GM18507 (cell line): Measurements from ENCODE around the gene TPBG.
"Not testable (repeated sequence)": the region's sequence is repeated elsewhere in the genome, so short reads cannot be mapped to it uniquely, and the experiment has no call there.

Experiments
- DNase-seq: peaks from one replicate; pipeline ENCODE4 v3.0.0; 2011; ENCODE audit warnings: low read depth; ENCODE audit not compliant: insufficient read length; ENCODE audit errors: extremely low spot score
- FAIRE-seq: peaks from 2 replicates; lab custom pipeline; 2011; peaks lifted over from hg19 to GRCh38; lab: Jason Lieb, UNC

Gene TPBG

DNA sequence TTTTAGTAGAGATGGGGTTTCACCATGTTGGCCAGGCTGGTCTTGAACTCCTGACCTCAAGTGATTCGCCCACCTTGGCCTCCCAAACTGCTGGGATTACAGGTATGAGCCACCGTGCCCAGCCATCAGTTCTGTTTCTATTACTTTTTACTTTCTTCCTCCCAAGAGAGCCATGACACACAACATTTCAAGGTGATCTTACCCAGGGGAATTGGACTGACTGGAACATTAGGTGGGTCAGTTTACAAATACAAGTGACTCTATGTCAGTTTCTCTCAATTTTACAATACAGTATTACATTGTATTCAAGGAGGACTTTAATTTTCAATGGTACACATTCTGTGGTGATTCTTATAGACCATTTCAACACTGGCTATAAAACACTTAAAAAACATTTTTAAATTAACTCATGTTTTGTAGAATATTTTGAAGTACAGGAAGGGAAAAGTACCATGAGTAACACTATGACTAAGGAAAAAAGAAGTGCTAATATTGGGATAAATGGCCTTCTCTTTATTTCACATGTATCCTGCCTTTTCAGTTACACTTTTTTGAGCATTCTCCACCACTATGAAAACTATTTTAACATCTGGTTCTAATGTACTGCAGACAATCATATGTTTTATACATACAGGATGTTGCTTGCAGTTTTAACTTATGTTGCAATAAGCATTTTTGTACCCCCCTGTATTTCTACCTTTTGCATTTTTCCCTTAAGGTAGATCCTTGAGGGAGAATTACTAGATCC, 8.4 kb downstream of the TPBG start:
- FAIRE-seq (no peak), DNase-seq (no peak)

DNA sequence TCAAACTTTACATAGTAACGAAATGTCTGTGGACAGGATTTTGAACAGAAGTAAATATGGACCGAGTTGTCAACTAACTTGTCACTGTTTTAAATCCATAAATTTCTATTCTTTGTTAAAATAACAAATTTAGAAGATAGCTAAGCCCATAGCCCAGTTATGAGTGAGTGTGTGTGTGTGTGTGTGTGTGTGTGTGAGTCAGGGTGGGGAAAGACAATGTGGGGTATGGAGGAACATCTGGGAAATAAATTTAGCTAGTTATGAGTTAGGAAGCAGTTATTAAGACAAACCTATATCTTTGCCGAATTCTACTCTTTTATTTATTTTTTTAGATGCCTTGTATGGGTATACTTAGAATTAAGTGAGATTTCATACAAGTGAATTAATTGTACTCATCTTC, 9.0 kb downstream of the TPBG start:
- no peak for DNase-seq
- FAIRE-seq: no peak

DNA sequence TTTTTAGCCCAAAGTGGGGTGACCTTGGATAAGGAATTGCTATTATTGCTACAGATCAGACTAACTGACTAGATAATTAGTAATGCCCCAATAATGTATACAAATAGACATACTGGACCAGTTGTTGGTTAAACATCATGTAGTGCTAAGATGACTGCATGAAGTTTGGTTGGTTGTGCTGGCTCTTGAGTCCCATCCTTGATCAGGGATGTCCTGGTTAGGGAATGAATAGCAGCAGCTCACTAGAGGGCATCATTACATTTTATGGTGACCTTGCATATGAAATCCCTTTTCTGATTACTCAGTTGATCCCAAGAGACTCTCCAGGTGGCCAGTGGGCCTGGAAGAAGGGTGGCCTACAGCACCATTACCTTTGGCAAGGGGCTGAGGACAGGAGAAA, 10.9 kb downstream of the TPBG start:
- no peak for DNase-seq
- FAIRE-seq: no peak

DNA sequence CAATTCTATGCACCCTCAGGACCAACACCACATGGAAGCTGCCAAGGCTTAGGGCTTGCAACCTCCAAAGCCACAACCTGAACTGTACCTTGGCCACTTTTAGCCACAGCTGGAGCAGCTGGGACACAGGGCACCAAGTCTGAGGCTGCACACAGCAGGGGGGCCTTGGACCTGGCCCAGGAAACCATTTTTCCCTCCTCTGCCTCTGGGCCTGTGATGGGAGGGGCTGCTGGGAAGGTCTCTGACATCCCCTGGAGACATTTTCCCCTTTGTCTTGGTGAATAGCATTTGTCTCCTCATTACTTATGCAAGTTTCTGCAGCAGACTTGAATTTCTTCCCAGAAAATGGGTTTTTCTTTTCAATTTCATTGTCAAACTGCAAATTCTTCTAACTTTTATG, 13.0 kb downstream of the TPBG start:
- DNase-seq: no peak
- no peak for FAIRE-seq

DNA sequence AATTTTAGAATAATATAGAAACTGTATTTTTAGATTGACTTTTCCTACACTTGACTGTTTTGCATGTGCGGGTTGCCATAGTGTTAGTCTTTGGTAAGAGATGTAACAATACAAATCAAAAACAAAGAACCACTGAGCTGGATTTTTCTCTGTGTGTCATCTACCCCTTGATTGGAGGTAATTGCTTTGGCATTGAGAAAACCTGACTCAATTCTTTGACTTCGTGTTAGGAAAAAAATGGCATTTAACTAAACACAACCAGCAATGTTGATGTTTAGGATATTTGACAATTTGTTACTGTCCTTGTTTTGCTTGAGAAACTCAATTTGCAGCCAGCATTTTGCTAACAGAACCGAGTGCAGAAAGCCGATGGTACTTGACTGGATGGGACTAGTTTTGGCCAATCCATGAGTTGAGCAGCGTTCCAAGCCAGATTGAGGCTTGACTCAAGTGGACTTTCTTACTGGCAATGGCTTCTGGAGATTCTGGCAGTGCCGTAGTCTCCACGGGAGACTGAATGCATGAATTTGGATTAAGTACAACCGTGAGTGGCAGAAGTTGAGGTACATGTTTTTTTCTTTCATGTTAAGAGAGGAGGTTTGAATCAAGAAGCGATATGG, 17.1 kb downstream of the TPBG start:
- FAIRE-seq (no peak), DNase-seq (no peak)

DNA sequence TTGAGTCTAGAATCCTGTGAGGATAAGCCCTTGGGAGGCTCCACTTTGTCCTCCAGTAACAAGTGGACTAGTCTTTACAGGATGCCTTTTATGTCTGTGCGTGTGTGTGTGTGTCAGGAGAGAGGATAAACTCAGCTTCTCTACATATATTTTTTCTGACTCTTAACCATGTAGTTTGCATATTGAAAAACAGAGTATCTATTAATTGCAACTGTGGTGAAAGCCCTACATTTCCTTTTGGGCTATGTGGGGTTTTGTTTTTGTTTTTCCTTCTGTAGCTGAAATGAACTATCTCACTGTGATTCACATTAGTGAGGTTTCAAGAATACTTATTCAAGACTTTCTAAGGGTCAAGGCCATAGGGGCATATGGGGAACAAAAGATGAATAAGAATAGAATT, 17.7 kb downstream of the TPBG start:
- DNase-seq (no peak), FAIRE-seq (peak; percentile 59)

DNA sequence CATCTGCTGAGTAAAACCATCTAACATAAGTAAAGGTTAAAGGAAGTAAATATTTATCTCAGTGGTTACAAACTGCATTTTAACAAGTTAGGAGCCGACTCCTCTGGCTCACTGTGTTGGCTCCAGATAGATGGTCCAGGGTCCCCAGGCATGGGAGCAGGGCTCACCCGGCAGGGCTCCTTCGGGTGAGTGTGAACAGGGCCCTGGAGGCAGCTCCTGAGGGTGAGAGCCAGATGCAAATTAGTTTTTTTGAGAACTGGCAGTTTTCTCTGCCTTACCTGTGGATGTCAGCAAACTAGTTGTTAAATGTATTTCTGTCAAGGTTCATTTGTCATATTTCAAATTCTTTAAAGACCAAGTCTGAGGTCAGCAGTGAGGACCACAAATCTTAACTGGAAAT, 21.5 kb downstream of the TPBG start:
- DNase-seq: no peak
- no peak for FAIRE-seq

DNA sequence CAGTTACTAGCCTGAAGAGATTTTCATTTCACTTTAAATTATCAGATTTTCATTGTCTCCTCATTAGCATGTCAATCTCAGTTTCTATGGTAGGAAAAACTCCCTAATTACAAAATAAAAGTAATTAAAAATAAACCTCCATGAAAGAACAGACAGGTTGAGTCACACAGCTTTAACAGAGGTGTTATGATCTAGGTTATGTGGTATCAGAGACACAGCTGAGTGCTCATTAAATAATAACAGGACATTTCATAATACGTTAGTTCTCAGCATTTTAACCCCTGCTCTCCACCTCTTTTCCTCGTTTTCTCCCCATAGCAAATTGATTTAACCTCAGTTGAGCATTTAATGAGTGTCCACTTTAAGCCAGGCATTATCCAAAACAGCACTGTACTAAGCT, 21.9 kb downstream of the TPBG start:
- FAIRE-seq: no peak

DNA sequence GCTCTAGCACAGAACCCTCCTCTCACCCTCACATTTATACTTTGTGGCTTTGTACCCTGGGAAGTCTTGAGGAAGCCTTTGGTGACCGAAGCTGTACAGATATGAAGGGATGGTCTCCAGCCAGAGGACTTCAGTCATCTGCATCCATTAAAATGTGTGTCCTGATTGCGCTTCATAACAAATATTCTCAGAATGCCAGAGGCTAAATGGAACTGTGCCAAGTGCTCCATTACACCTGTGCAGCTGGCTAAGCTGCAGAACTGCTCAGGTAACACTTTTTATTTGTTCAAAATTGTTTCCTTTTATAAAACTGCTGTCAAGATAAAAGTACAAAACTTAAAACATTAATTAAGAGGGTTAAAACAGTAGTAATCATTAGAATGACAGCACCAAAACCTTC, 22.3 kb downstream of the TPBG start:
- no peak for FAIRE-seq
- no peak for DNase-seq

More for the DNA sequence above, 21.9 kb downstream of the TPBG start:
- DNase-seq: no peak

DNA sequence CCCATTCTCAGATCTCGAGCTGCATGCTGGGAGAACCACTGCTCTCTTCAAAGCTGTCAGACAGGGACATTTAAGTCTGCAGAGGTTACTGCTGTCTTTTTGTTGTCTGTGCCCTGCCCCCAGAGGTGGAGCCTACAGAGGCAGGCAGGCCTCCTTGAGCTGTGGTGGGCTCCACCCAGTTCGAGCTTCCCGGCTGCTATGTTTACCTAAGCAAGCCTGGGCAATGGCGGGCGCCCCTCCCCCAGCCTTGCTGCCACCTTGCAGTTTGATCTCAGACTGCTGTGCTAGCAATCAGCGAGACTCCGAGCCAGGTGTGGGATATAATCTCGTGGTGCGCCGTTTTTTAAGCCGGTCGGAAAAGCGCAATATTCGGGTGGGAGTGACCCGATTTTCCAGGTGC, 31.2 kb downstream of the TPBG start:
- FAIRE-seq, DNase-seq: not testable (repeated sequence)

DNA sequence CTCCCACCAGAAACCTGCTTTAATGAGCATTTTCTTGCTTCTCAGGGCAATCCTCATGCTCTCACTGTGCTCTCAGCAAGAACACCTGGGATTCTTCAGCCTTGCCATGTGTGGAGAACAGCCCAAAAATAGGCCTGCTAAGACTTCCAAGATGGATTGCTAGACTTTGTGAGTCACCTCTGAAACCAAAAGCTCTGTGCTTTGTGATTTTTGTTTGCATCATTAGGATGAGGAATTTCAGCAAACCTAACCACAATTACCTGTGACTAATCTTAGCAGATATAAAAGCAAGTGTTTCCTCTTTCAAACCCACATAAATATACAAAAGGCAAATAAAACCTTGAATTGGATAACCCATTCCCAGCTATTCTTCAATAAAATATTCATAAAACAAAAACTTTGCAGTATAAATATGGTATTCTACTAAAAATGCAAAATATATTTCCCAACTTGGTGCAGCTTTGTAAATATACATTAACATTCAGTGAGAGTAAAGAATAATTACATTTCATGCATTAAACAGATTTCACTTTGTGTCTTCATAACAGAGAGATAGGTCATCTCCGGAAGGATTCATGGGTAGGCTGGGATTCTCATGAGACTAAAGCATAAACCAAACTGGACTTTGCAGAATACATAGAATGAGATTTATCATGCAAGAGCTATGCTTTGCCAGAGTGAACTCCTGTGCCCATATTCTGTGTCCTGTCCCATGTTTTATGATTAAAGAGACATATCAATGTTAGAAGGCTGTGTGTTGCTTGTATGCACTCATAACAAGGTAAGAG, 33.5 kb downstream of the TPBG start:
- DNase-seq: no peak

DNA sequence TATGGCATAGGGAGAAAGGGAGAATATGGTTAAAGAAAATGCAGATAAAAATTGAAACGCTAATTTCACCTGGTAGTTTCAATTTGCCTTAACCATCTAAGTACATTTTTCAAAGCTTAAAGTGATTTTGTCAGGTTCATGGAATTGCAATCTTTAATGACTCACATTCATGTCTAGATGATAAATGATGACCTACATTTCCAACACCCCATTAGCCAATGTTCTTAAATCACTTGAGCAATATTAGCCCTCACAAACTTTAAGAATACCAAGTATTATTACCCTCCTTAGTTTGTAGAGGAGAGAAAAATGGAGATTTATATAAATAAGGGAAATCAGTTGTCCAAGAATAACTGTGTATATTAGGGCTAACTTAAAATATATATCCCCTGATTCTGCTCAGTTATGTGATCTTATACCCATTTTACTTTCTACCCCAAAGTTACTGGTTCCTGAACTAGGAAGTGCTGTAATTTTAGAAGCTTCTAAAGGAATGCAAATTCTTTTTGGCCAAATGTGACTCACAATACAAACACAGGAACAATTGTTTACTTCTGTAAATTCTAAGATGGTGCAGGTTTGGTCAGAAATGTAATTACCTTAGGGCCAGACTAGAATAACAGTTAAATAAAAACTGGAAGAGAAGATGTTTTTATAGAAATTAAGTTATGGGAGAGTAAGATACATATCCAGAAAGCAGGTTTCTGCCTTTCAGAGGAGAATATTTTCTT, 34.5 kb downstream of the TPBG start:
- DNase-seq: no peak
- FAIRE-seq: no peak

More for the DNA sequence above, 33.5 kb downstream of the TPBG start:
- no peak for FAIRE-seq

DNA sequence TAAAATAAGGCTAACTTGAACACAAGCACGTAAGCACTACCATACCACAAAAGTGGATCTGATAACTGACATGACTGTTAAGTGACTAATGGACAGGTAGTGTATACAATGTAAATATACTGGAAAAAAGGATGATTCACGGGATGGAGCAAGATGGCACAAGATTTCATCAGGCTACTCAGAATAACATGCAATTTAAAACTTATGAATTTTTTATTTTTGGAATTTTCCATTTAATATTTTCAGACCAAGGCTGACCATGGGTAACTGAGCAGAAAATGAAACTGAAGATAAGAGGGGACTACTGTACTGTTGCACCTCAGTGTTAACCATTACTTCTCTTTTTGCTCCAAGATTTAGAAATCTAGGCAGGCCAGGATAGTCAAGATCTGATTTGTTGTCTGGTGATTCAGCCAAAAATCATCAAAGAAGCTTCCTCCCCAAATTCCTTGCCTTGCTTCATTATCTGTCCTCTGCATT, 45.4 kb downstream of the TPBG start:
- FAIRE-seq (no peak), DNase-seq (no peak)

DNA sequence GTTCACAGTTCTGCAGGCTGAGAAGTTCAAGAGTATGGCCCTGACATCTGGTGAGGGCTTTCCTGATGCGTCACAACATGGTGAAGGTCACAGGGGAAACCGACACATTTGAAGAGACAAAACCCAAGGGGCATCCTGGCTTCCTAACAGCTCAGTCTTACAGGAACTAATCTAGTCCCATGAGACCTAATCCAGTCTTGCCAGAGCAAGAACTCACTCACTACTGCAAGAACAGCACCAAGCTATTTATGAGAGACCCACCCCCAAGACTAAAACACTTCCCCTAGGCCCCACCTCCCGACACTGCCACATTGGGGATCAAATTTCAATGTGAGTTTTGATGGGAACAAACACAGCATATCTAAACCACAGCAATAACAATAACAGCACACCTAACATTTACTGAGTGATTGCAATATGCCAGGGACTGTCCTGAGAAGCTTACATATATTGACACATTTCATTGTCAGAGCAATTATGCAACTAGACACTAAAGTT, 46.6 kb downstream of the TPBG start:
- no peak for DNase-seq
- FAIRE-seq: peak; percentile 15

DNA sequence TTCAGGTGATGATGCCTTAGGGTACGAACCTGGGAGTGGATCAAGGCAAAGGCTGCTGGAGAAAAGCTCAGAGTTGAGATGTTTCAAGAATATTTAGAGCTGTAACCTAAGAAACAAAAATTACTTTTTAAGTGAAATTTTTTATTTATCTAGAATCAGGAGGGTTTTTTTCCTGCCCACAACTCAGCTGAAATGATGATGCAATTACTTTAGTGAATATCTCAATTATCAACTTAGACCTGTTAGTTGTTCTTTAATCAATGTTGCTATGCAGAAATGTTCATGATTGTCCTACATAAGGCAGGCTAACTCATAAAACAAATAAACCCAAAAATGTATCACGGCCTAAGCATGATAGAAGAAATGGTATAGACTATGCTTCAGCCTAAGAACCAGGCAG, 50.3 kb downstream of the TPBG start:
- no peak for DNase-seq
- no peak for FAIRE-seq

DNA sequence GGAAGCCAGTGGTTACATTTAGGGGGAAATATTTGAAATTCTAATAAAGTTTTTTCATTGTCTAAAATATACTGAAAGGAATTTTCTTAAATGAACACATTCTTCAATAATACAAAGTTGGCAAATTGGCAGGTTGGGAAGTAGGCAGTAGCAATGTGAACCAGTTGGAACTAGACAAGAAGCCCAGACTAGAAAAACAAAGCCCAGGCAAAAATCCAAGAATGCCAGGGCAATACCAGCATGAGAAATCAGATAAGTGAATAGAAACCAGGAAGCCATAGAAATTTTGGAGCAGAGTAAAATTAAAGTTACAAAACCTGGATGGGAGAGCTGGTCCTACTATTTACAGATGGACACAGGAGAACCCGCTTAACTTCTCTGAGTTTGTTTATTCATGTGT, 52.2 kb downstream of the TPBG start:
- FAIRE-seq (no peak), DNase-seq (no peak)

DNA sequence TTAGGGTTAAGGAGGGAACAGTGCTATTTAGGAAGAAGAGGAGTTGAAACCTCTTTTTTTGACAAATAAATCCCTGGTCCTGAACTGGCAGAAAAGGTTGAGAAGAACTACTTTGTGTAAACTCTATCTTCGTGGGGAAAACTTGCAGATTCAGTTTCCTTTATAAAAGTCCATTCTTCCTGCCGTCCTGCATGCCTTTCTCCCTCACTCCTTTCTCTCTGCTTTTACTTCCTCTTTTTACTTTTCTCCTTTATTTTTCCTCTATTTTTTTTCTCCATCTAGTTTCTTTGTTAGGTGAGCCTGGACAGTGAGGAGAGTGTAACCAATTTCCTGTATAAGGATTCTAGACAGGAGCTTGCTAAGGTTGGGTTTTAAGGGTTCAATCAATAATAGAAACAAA, 52.7 kb downstream of the TPBG start:
- FAIRE-seq: no peak

More for the DNA sequence above, 52.7 kb downstream of the TPBG start:
- no peak for DNase-seq
